ENCODE measurements around the gene SPATA20. TPM values are rescaled to one million over a fixed set of nuclear protein-coding genes. Genes with fewer than 3 reads are reported as not detected.

SPATA20 gene
- total RNA-seq, 1 experiment from 2014 or later, result 24.6 TPM

DNA sequence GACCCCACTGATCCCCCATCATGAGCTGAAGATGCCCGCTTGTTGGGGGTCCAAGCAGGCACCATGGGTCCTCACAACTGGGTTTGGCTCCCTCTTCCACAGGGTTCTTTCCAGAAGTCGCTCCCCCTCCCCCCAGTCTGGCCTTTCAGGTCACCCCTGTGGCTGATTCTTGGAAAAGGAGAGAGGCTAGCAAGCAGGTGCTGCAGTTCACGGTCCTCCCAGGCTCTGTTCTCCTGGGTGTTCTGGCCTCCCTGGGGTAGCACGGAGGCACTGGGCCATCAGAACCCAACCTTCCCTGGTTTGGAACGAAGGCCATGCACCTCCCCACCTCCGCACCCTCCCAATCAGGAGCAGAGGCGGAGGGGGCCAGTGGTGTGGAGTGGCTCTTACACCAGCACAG, 32.4 kb downstream of the SPATA20 start (continued):
- TF ChIP-seq, protein P1, sequence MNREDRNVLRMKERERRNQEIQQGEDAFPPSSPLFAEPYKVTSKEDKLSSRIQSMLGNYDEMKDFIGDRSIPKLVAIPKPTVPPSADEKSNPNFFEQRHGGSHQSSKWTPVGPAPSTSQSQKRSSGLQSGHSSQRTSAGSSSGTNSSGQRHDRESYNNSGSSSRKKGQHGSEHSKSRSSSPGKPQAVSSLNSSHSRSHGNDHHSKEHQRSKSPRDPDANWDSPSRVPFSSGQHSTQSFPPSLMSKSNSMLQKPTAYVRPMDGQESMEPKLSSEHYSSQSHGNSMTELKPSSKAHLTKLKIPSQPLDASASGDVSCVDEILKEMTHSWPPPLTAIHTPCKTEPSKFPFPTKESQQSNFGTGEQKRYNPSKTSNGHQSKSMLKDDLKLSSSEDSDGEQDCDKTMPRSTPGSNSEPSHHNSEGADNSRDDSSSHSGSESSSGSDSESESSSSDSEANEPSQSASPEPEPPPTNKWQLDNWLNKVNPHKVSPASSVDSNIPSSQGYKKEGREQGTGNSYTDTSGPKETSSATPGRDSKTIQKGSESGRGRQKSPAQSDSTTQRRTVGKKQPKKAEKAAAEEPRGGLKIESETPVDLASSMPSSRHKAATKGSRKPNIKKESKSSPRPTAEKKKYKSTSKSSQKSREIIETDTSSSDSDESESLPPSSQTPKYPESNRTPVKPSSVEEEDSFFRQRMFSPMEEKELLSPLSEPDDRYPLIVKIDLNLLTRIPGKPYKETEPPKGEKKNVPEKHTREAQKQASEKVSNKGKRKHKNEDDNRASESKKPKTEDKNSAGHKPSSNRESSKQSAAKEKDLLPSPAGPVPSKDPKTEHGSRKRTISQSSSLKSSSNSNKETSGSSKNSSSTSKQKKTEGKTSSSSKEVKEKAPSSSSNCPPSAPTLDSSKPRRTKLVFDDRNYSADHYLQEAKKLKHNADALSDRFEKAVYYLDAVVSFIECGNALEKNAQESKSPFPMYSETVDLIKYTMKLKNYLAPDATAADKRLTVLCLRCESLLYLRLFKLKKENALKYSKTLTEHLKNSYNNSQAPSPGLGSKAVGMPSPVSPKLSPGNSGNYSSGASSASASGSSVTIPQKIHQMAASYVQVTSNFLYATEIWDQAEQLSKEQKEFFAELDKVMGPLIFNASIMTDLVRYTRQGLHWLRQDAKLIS (CRISPR knock-in tag; IDR thresholded peaks at IDR 0.05; ENCODE audit: borderline replicate concordance), result no peak
- TF ChIP-seq, protein P2, sequence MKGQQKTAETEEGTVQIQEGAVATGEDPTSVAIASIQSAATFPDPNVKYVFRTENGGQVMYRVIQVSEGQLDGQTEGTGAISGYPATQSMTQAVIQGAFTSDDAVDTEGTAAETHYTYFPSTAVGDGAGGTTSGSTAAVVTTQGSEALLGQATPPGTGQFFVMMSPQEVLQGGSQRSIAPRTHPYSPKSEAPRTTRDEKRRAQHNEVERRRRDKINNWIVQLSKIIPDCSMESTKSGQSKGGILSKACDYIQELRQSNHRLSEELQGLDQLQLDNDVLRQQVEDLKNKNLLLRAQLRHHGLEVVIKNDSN (CRISPR knock-in tag; IDR thresholded peaks at IDR 0.05), result no peak

DNA sequence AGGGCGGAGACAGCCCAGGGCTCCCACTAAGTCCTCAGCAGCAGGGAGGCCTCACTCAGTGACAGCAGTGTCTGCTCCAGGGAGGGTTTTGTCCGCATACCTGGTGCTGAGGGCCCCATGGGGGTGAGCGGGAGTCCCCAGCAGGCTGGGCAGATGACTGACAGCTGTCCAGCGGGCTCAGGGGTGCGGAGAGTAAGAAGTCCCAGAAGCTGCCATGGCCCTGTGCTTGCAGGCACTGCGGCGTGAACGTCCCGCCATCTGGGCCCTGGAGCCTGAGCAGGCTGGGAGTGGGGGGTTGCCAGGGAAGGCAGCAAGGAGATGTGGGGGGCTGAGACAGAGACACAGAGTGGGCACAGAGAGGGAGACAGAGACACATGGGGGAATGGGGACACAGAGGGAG, 33.7 kb downstream of the SPATA20 start:
- no peak for DNase-seq (ENCODE audit: low spot score)
- H3K36me3 Mint-ChIP-seq, result no peaks in the 10 kb centered on the region
- POLR2A ChIA-PET, result interaction anchor here (0.7 kb wide), 1 partner anchor 42 kb away, joined by 3 read pairs; no protein-coding TSS in a partner anchor
- no peak overlapping the region for H3K27ac Mint-ChIP-seq
- H3K4me1 Mint-ChIP-seq, result peaks cover 13% of the 10 kb centered on the region
- no peaks in the 10 kb centered on the region for H3K27me3 Mint-ChIP-seq (ENCODE audit: low read depth)
- TF ChIP-seq ZNF671 (CRISPR knock-in tag; IDR thresholded peaks at IDR 0.05), result no peak
- no peak for TF ChIP-seq MXD4 (CRISPR knock-in tag; IDR thresholded peaks at IDR 0.05; ENCODE audit: borderline replicate concordance)
- TF ChIP-seq RORB (CRISPR knock-in tag; IDR thresholded peaks at IDR 0.05), result no peak
- TF ChIP-seq, protein P3, sequence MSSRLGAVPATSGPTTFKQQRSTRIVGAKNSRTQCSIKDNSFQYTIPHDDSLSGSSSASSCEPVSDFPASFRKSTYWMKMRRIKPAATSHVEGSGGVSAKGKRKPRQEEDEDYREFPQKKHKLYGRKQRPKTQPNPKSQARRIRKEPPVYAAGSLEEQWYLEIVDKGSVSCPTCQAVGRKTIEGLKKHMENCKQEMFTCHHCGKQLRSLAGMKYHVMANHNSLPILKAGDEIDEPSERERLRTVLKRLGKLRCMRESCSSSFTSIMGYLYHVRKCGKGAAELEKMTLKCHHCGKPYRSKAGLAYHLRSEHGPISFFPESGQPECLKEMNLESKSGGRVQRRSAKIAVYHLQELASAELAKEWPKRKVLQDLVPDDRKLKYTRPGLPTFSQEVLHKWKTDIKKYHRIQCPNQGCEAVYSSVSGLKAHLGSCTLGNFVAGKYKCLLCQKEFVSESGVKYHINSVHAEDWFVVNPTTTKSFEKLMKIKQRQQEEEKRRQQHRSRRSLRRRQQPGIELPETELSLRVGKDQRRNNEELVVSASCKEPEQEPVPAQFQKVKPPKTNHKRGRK (CRISPR knock-in tag; IDR thresholded peaks at IDR 0.05; ENCODE audit: borderline replicate concordance), result no peak
- TF ChIP-seq, protein P4, sequence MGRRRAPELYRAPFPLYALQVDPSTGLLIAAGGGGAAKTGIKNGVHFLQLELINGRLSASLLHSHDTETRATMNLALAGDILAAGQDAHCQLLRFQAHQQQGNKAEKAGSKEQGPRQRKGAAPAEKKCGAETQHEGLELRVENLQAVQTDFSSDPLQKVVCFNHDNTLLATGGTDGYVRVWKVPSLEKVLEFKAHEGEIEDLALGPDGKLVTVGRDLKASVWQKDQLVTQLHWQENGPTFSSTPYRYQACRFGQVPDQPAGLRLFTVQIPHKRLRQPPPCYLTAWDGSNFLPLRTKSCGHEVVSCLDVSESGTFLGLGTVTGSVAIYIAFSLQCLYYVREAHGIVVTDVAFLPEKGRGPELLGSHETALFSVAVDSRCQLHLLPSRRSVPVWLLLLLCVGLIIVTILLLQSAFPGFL (CRISPR knock-in tag; IDR thresholded peaks at IDR 0.05; ENCODE audit: borderline replicate concordance), result no peak
- TF ChIP-seq, protein P5, sequence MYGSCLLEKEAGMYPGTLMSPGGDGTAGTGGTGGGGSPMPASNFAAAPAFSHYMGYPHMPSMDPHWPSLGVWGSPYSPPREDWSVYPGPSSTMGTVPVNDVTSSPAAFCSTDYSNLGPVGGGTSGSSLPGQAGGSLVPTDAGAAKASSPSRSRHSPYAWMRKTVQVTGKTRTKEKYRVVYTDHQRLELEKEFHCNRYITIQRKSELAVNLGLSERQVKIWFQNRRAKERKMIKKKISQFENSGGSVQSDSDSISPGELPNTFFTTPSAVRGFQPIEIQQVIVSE (CRISPR knock-in tag; IDR thresholded peaks at IDR 0.05; ENCODE audit: borderline replicate concordance), result no peak
- no peak for TF ChIP-seq SP1 (CRISPR knock-in tag; conservative IDR thresholded peaks at IDR 0.05)
- TF ChIP-seq RELA (CRISPR knock-in tag; IDR thresholded peaks at IDR 0.05; ENCODE audit: borderline replicate concordance), result no peak
- no peak for TF ChIP-seq NR3C1 (CRISPR knock-in tag; conservative IDR thresholded peaks at IDR 0.05; ENCODE audit: low read depth)
- TF ChIP-seq SMAD4 (CRISPR knock-in tag; IDR thresholded peaks at IDR 0.05), result no peak
- TF ChIP-seq, protein P6, sequence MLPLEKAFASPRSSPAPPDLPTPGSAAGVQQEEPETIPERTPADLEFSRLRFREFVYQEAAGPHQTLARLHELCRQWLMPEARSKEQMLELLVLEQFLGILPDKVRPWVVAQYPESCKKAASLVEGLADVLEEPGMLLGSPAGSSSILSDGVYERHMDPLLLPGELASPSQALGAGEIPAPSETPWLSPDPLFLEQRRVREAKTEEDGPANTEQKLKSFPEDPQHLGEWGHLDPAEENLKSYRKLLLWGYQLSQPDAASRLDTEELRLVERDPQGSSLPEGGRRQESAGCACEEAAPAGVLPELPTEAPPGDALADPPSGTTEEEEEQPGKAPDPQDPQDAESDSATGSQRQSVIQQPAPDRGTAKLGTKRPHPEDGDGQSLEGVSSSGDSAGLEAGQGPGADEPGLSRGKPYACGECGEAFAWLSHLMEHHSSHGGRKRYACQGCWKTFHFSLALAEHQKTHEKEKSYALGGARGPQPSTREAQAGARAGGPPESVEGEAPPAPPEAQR (CRISPR knock-in tag; IDR thresholded peaks at IDR 0.05), result no peak
- H3K4me3 Mint-ChIP-seq, result no peak overlapping the region
- CTCF ChIA-PET, result interaction anchor here (1.5 kb wide), 1 partner anchor 30 kb away, joined by 6 read pairs; no protein-coding TSS in a partner anchor
- H3K9me3 Mint-ChIP-seq, result no peaks in the 10 kb centered on the region
- ATAC-seq, result no peak

DNA sequence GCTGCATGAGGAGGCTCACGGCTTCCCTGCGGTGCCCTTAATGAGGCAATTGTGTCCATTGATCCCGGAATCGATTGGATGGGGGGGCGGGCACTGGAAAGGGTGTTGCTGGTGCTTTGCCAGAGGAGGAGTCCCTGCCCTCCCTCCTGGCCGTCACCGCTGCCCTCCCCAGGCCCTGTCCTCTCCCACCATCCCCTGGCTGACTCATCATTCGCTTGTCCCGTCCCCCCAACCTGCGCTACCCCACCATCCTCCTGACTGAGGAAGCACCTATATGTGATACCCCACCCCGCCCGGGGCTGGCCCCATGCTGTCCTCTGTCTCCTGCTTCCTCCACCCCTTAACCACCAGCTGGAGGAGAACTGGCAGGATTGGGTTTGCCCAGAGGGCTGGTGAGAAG, 34.3 kb downstream of the SPATA20 start:
- no peaks in the 10 kb centered on the region for H3K9me3 Mint-ChIP-seq
- H3K36me3 Mint-ChIP-seq, result no peaks in the 10 kb centered on the region
- H3K4me1 Mint-ChIP-seq, result peaks cover 17% of the 10 kb centered on the region
- ATAC-seq, result no peak
- no peak for DNase-seq (ENCODE audit: low spot score)
- H3K4me3 Mint-ChIP-seq, result no peak overlapping the region
- no peaks in the 10 kb centered on the region for H3K27me3 Mint-ChIP-seq (ENCODE audit: low read depth)
- H3K27ac Mint-ChIP-seq, result no peak overlapping the region
- POLR2A ChIA-PET, result interaction anchor here (0.7 kb wide), 1 partner anchor 41 kb away, joined by 3 read pairs; no protein-coding TSS in a partner anchor
- CTCF ChIA-PET, result interaction anchor here (1.2 kb wide), 1 partner anchor 31 kb away, joined by 3 read pairs; no protein-coding TSS in a partner anchor
- no peak for TF ChIP-seq TCF7 (CRISPR knock-in tag; IDR thresholded peaks at IDR 0.05; ENCODE audit: low read depth)
- TF ChIP-seq, protein P1 (CRISPR knock-in tag; IDR thresholded peaks at IDR 0.05; ENCODE audit: borderline replicate concordance), result no peak
